Psoas muscle (tissue), 8 donors: ENCODE measurements around the gene FOXP1. TPM values are rescaled to one million over a fixed set of nuclear protein-coding genes. Genes with fewer than 3 reads are reported as not detected.
"Not testable (repeated sequence)": the region's sequence is repeated elsewhere in the genome, so short reads cannot be mapped to it uniquely, and the experiment has no call there.

Experiments used
- ATAC-seq, 4 donors: fragments of 200-7000 bp; cut with Tn5 transposase; one replicate each; pipeline ENCODE4 v1.9.1; 2020; ENCODE audit warnings: moderate library complexity in 3 of 4, mild to moderate bottlenecking in 2 of 4
- DNase-seq, 2 donors: peaks; one replicate each; pipeline ENCODE4 v3.0.0-alpha.2; 2020
- H3K27ac ChIP-seq: fragments of 200-600 bp; one replicate; pipeline ENCODE4 v1.8.0; 2022
- H3K27me3 ChIP-seq, 3 donors: fragments of 200-600 bp in 1 of 3; one replicate each; pipeline versions ENCODE4 v1.6.1 to v1.8.0; 2013 to 2022; ENCODE audit warnings: low read length in 2 of 3, mild to moderate bottlenecking in 2 of 3, moderate library complexity in 1 of 3; ENCODE audit not compliant: insufficient read depth in 3 of 3
- H3K36me3 ChIP-seq, 2 donors: fragments of 200-600 bp in 1 of 2; one replicate each; pipeline versions ENCODE4 v1.6.1 to v1.8.0; 2013 to 2022; ENCODE audit warnings: low read depth in 1 of 2, mild to moderate bottlenecking in 1 of 2, moderate library complexity in 1 of 2; ENCODE audit not compliant: insufficient read depth in 1 of 2
- H3K4me1 ChIP-seq: fragments of 200-600 bp; one replicate; pipeline ENCODE4 v1.8.0; 2022
- H3K4me3 ChIP-seq: fragments of 200-600 bp; one replicate; pipeline ENCODE4 v1.8.0; 2022; ENCODE audit warnings: mild to moderate bottlenecking
- H3K9me3 ChIP-seq: fragments of 200-600 bp; one replicate; pipeline ENCODE4 v1.8.0; 2022
- WGBS, 3 donors: extraction: QIAGEN DNeasy Blood & Tissue Kit; methylation state at CpG; one replicate each; pipeline versions ENCODE4 v1.1.6 to v1.1.7; 2013; 5-methylcytosine and 5-hydroxymethylcytosine counted together
- intact Hi-C, 2 donors: fragments of 100-400 bp; cut with DNase I; formaldehyde crosslinking; loops; one replicate each; pipeline versions ENCODE4 v1.11.0 to v1.14.2; 2022
- polyA plus RNA-seq, 3 donors: library from polyadenylated mRNA; stranded (reverse); fragments of 200-250 nt; gene quantifications; one replicate each; pipeline ENCODE4 v1.2.3, GENCODE V29; 2013
- total RNA-seq, 4 donors: library from RNA; stranded (reverse); fragmentation: NEBNext Ultra II Directional in 2 of 4; extraction: Animal tissue kit (Norgen Biotek cat#: 25700) in 2 of 4; gene quantifications; one replicate each; pipeline versions ENCODE4 v1.2.1 to v1.2.4, GENCODE V29; 2021 to 2023
- TF ChIP-seq, protein P1 (sequence below): fragments of 200-600 bp; IDR thresholded peaks from one replicate; pipeline ENCODE4 v1.8.0; 2022; ENCODE audit warnings: antibody characterized with exemption
- donor health status: healthy with polysubstance abuse.
- donor health status: DM: no; HTN: no; CAD: no; lungs with moderate emphysema.
- donor health status: Bipolar disorder and iron deficiency.
- donor health status: healthy.
- donor health status: DM: yes; HTN: yes; CAD: no.
- donor health status: DM: no; HTN: no; CAD: no.
- donor health status: DM: no; HTN: no; CAD: no.
- donor health status: DM: yes; HTN: yes; CAD: no.

FOXP1 gene
- total and polyA plus RNA-seq, 7 donors = 2.6 to 26.4 (median 15.4) TPM

DNA sequence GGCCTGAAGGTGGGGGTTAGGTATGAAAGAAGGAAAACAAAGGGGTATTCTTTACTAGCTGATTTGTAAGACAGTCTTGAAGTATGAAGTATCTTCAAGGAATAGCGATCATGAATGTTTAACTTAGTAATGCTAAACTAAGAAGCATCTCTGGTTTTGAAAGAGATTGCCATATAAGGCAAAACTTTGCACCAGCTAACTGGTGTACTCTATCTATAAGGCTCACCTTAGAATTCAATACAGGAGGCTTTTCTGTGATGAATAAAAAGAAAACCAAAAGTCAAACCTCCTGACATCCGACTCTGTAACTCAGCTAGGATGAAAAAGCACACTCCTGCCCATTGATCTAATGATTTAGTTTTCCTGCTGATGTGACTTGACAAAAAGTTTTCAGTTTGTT lies 54.7 kb downstream of the FOXP1 start:
- intact Hi-C loops = no loop called here
- DNase-seq = no peak
- no peaks in the 10 kb centered on the region for H3K27me3 ChIP-seq

DNA sequence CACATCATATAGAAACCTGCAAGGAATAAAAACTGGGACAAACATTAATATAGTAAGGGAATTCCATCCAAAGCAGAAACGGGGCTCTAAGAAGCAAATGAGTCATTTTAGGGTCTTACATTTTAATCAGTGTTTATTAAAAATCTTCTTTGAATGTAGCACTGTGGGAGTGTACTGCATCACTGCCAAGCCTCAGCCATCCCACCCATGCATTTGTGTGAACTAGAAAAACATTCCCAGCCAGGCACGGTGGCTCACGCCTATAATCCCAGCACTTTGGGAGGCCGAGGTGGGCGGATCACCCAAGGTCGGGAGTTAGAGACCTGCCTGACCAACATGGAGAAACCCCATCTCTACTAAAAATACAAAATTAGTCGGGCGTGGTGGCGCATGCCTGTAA lies 57.1 kb downstream of the FOXP1 start:
- H3K4me3 ChIP-seq, H3K27me3 ChIP-seq, intact Hi-C loops, H3K27ac ChIP-seq, H3K9me3 ChIP-seq, H3K36me3 ChIP-seq, ATAC-seq, DNase-seq: not testable (repeated sequence)
- H3K4me1 ChIP-seq = peaks cover 14% of the 10 kb centered on the region
- 88 to 93% (median 92%) methylated on average over 9 of the region's 9 CpGs for WGBS, 3 donors

More for the DNA sequence above, 54.7 kb downstream of the FOXP1 start:
- no peaks in the 10 kb centered on the region for H3K4me1 ChIP-seq
- no peaks in the 10 kb centered on the region for H3K36me3 ChIP-seq
- H3K9me3 ChIP-seq = no peaks in the 10 kb centered on the region
- H3K4me3 ChIP-seq = no peak overlapping the region
- TF ChIP-seq, protein P1, sequence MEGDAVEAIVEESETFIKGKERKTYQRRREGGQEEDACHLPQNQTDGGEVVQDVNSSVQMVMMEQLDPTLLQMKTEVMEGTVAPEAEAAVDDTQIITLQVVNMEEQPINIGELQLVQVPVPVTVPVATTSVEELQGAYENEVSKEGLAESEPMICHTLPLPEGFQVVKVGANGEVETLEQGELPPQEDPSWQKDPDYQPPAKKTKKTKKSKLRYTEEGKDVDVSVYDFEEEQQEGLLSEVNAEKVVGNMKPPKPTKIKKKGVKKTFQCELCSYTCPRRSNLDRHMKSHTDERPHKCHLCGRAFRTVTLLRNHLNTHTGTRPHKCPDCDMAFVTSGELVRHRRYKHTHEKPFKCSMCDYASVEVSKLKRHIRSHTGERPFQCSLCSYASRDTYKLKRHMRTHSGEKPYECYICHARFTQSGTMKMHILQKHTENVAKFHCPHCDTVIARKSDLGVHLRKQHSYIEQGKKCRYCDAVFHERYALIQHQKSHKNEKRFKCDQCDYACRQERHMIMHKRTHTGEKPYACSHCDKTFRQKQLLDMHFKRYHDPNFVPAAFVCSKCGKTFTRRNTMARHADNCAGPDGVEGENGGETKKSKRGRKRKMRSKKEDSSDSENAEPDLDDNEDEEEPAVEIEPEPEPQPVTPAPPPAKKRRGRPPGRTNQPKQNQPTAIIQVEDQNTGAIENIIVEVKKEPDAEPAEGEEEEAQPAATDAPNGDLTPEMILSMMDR = no peak
- no peak for ATAC-seq
- WGBS, 3 donors = 85 to 87% (median 87%) methylated on average over 2 of the region's 2 CpGs
- H3K27ac ChIP-seq = no peak overlapping the region

DNA sequence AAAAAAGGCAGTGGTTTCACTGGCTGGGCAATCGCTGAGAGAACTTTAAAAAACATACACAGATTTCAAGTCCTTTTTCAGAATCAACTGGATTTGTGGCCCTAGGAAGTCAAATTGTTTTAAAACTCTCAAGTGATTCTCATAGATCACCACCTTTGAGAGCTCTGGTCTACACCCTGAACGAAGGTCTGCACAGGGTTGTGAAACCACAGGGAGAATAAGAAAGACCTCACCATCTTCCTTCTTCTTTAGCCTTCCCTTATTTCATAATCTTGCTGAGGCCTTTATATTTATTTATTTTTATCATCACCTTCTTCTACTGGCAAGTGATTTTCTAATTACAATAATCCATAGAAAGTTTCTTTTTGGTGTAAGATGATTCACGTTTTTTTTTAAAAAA lies 58.1 kb downstream of the FOXP1 start:
- Histone ChIP-seq H3K4me1 (peaks cover 14% of the 10 kb centered on the region), H3K36me3 (no peaks in the 10 kb centered on the region), H3K9me3 (no peaks in the 10 kb centered on the region), H3K27ac (no peak overlapping the region), H3K27me3 (no peaks in the 10 kb centered on the region), H3K4me3 (no peak overlapping the region)
- DNase-seq (no peak), ATAC-seq (no peak)
- TF ChIP-seq, protein P1 = no peak
- WGBS, 3 donors = 91 to 93% (median 93%) methylated on average over 3 of the region's 3 CpGs
- intact Hi-C loops = no loop called here

DNA sequence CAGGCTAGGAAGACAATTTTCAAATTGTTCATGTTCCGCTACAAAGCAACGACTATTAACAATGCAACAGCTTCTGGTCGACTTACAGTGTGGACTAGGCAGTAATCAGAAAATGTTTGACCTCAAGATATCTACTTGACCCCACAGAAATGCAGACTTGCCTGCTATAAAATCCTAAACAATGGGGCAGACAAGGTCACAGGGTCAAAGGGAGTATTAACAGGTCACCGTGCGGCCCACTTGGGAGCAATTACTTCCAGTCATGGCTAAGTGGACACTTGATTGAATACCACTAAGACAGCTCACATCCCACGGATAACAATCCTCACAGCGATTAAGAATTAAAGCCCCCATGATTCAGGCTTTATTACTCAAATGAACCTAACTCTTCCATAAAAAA lies 58.9 kb downstream of the FOXP1 start:
- Histone ChIP-seq H3K4me1 (peaks cover 14% of the 10 kb centered on the region), H3K9me3 (no peaks in the 10 kb centered on the region), H3K36me3 (no peaks in the 10 kb centered on the region), H3K27me3 (no peaks in the 10 kb centered on the region), H3K4me3 (no peak overlapping the region), H3K27ac (no peak overlapping the region)
- intact Hi-C loops = no loop called here
- ATAC-seq (no peak), DNase-seq (no peak)
- WGBS, 3 donors = 59 to 62% (median 62%) methylated on average over 7 of the region's 7 CpGs
- TF ChIP-seq, protein P1 = no peak

DNA sequence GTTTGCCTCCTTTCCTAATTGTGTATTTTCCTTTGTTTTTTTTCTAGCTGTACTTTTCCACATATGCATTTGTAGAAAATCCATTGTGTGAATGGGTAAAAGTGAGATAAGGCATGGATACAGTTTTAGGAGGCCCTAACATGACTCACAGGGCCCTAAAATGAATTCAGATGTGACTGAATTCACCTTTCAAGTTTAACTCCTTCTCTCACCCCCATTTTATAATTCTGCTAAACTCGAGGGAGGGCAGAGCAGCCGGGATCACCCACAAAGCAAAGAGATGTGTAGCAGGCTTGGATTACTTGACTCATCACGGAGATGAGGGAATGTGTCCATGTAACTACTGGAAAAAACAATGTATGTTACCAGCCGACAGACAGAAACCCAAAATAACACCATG lies 59.9 kb downstream of the FOXP1 start:
- no peak for DNase-seq
- H3K9me3 ChIP-seq = no peaks in the 10 kb centered on the region
- H3K27me3 ChIP-seq = no peaks in the 10 kb centered on the region
- TF ChIP-seq, protein P1 = no peak
- no peak for ATAC-seq
- H3K4me1 ChIP-seq = peaks cover 14% of the 10 kb centered on the region
- H3K36me3 ChIP-seq = no peaks in the 10 kb centered on the region
- intact Hi-C loops = no loop called here
- WGBS, 3 donors = 77 to 88% (median 85%) methylated on average over 4 of the region's 4 CpGs
- H3K4me3 ChIP-seq = no peak overlapping the region
- no peak overlapping the region for H3K27ac ChIP-seq
